ENCODE results near the gene PBX4. TPM values are rescaled to one million over a fixed set of nuclear protein-coding genes. Genes with fewer than 3 reads are reported as not detected.

The PBX4 gene
- total and polyA plus RNA-seq, 10 of the 15 experiments (the other 5 are each of a cell fraction or from before 2014, with no cell fraction given), result 0.18 to 17.3 (median 4.2) TPM

GRCh38 chr19:19526581-19527370, 91.7 kb downstream of the PBX4 start (continued):
- TF ChIP-seq CREB1 (IDR thresholded peaks at IDR 0.05; ENCODE audit: low read depth), result peak; percentile 44; the same call in 1 of the 2 replicates
- TF ChIP-seq MEF2A (IDR thresholded peaks at IDR 0.05; ENCODE audit: insufficient read depth, low read depth, low read length), result peak; percentile 65
- TF ChIP-seq JUND (IDR thresholded peaks at IDR 0.05; ENCODE audit: low read depth, low read length), result no peak
- TF ChIP-seq, protein P1, sequence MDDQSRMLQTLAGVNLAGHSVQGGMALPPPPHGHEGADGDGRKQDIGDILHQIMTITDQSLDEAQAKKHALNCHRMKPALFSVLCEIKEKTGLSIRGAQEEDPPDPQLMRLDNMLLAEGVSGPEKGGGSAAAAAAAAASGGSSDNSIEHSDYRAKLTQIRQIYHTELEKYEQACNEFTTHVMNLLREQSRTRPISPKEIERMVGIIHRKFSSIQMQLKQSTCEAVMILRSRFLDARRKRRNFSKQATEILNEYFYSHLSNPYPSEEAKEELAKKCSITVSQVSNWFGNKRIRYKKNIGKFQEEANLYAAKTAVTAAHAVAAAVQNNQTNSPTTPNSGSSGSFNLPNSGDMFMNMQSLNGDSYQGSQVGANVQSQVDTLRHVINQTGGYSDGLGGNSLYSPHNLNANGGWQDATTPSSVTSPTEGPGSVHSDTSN (IDR thresholded peaks at IDR 0.05; ENCODE audit: insufficient replicate concordance, low read depth, low read length), result no peak
- TF ChIP-seq, protein P2, sequence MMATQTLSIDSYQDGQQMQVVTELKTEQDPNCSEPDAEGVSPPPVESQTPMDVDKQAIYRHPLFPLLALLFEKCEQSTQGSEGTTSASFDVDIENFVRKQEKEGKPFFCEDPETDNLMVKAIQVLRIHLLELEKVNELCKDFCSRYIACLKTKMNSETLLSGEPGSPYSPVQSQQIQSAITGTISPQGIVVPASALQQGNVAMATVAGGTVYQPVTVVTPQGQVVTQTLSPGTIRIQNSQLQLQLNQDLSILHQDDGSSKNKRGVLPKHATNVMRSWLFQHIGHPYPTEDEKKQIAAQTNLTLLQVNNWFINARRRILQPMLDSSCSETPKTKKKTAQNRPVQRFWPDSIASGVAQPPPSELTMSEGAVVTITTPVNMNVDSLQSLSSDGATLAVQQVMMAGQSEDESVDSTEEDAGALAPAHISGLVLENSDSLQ (IDR thresholded peaks at IDR 0.05), result no peak
- no peak for TF ChIP-seq CBX5 (IDR thresholded peaks at IDR 0.05; ENCODE audit: low read depth)
- peak; percentile 49; the same call in 1 of the 2 replicates for TF ChIP-seq RUNX3 (IDR thresholded peaks at IDR 0.05; ENCODE audit: low read length)
- no peak for TF ChIP-seq CTCF (IDR thresholded peaks at IDR 0.05 in 2 of 3, conservative IDR thresholded peaks at IDR 0.05 in 1 of 3; ENCODE audit: control insufficient read depth in 2 of 3, extremely low read depth in 1 of 3, insufficient read depth in 1 of 3, low read depth in 3 of 3, low read length in 3 of 3)
- TF ChIP-seq, protein P3, sequence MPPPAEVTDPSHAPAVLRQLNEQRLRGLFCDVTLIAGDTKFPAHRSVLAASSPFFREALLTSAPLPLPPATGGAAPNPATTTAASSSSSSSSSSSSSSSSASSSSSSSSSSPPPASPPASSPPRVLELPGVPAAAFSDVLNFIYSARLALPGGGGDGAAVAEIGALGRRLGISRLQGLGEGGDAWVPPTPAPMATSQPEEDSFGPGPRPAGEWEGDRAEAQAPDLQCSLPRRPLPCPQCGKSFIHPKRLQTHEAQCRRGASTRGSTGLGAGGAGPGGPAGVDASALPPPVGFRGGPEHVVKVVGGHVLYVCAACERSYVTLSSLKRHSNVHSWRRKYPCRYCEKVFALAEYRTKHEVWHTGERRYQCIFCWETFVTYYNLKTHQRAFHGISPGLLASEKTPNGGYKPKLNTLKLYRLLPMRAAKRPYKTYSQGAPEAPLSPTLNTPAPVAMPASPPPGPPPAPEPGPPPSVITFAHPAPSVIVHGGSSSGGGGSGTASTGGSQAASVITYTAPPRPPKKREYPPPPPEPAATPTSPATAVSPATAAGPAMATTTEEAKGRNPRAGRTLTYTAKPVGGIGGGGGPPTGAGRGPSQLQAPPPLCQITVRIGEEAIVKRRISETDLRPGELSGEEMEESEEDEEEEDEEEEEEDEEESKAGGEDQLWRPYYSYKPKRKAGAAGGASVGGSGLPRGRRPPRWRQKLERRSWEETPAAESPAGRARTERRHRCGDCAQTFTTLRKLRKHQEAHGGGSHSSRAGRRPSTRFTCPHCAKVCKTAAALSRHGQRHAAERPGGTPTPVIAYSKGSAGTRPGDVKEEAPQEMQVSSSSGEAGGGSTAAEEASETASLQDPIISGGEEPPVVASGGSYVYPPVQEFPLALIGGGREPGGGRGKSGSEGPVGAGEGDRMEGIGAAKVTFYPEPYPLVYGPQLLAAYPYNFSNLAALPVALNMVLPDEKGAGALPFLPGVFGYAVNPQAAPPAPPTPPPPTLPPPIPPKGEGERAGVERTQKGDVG (CRISPR knock-in tag; IDR thresholded peaks at IDR 0.05), result no peak
- TF ChIP-seq SMARCA5 (IDR thresholded peaks at IDR 0.05), result no peak
